GM12878 (cell line): ENCODE measurements around the gene CAB39L. TPM values are rescaled to one million over a fixed set of nuclear protein-coding genes. Genes with fewer than 3 reads are reported as not detected.

Experiments used
- ATAC-seq: fragments of 200-7000 bp; cut with Tn5 transposase; 3 replicates; pipeline ENCODE4 v1.9.1; 2020; ENCODE audit warnings: mild to moderate bottlenecking, moderate library complexity
- BruUV-seq: library from RNA; stranded (reverse); fragments of 400-500 nt; replicated peaks from 2 replicates; lab custom pipeline; 2021; lab: Mats Ljungman, UMichigan
- CTCF ChIA-PET: fragments of 300-600 bp; sonication (Branson Sonifier 250); formaldehyde crosslinking; extraction: SDS; loops from one replicate; lab custom pipeline; 2021; ENCODE audit warnings: inconsistent platforms; lab: Yijun Ruan, JAX
- POLR2A ChIA-PET: fragments of 350-600 bp; formaldehyde crosslinking; extraction: SDS; loops from one replicate; lab custom pipeline; 2021; ENCODE audit warnings: inconsistent platforms; lab: Charles Lee
- RAD21 ChIA-PET: fragments of 300-600 bp; sonication (Branson Sonifier 250); formaldehyde crosslinking; loops from one replicate; lab custom pipeline; 2023; ENCODE audit warnings: antibody characterized with exemption; ENCODE audit not compliant: unreplicated experiment; lab: Charles Lee
- SMC1A ChIA-PET: fragments of 300-600 bp; sonication (Branson Sonifier 250); formaldehyde crosslinking; loops from one replicate; lab custom pipeline; 2023; ENCODE audit not compliant: unreplicated experiment, uncharacterized antibody; lab: Charles Lee
- DNase-seq: peaks from one replicate; pipeline ENCODE4 v3.0.0-alpha.2; 2011; ENCODE audit warnings: low read depth, low spot score
- FAIRE-seq: peaks from 3 replicates; lab custom pipeline; 2011; peaks lifted over from hg19 to GRCh38; lab: Jason Lieb, UNC
- H2AFZ ChIP-seq: 2 replicates; pipeline ENCODE4 v1.6.0; 2011; ENCODE audit warnings: low read depth, low read length, control low read depth; ENCODE audit not compliant: control insufficient read depth
- H3K27ac ChIP-seq: 2 replicates; pipeline ENCODE4 v1.5.1; 2011; ENCODE audit warnings: control low read depth; ENCODE audit not compliant: control insufficient read depth, insufficient read depth
- H3K27me3 ChIP-seq, 2 experiments: replicated peaks in 1 of 2; 2 replicates each; pipeline versions ENCODE4 v1.6.0 to v1.6.1; 2011; ENCODE audit warnings: low read length in 1 of 2; ENCODE audit not compliant: control insufficient read depth in 2 of 2, insufficient read depth in 2 of 2
- H3K36me3 ChIP-seq, 2 experiments: 2 replicates each; pipeline ENCODE4 v1.5.1; 2011; ENCODE audit warnings: low read length in 1 of 2; ENCODE audit not compliant: control insufficient read depth in 2 of 2, insufficient read depth in 2 of 2
- H3K4me1 ChIP-seq: 2 replicates; pipeline ENCODE4 v1.6.1; 2011; ENCODE audit warnings: mild to moderate bottlenecking, low read length, moderate library complexity, mixed read lengths; ENCODE audit not compliant: control insufficient read depth, insufficient read depth
- H3K4me2 ChIP-seq: 2 replicates; pipeline ENCODE4 v1.6.0; 2011; ENCODE audit warnings: control low read depth; ENCODE audit not compliant: control insufficient read depth, insufficient read depth
- H3K4me3 ChIP-seq: fragments of 200-600 bp; sonication (generic); 2 replicates; pipeline ENCODE4 v1.5.1; 2016
- H3K79me2 ChIP-seq: 2 replicates; pipeline ENCODE4 v1.6.0; 2011; ENCODE audit warnings: low read length; ENCODE audit not compliant: control insufficient read depth, insufficient read depth
- H3K9ac ChIP-seq: 2 replicates; pipeline ENCODE4 v1.8.0; 2011; ENCODE audit warnings: low read length, control low read depth, mixed read lengths; ENCODE audit not compliant: control insufficient read depth, insufficient read depth
- H3K9me3 ChIP-seq: replicated peaks from 3 replicates; pipeline ENCODE4 v1.5.1; 2011; ENCODE audit warnings: mild to moderate bottlenecking, low read length; ENCODE audit not compliant: control insufficient read depth, insufficient read depth
- H4K20me1 ChIP-seq: 2 replicates; pipeline ENCODE4 v1.6.0; 2011; ENCODE audit not compliant: control insufficient read depth, insufficient read depth
- CREB1 ChIP-seq: IDR thresholded peaks from 2 replicates; pipeline ENCODE4 v1.6.1; 2012; ENCODE audit warnings: low read depth, mild to moderate bottlenecking, inconsistent platforms
- FOS ChIP-seq: IDR thresholded peaks from 3 replicates; pipeline ENCODE4 v1.6.1; 2011; ENCODE audit warnings: borderline replicate concordance; ENCODE audit not compliant: insufficient read length; ENCODE audit errors: extremely low read depth
- LARP7 ChIP-seq: fragments of 450-650 bp; IDR thresholded peaks from 2 replicates; pipeline ENCODE4 v1.6.1; 2017; ENCODE audit warnings: mild to moderate bottlenecking
- NFXL1 ChIP-seq: fragments of 450-650 bp; IDR thresholded peaks from 2 replicates; pipeline ENCODE4 v1.6.1; 2017; ENCODE audit warnings: antibody characterized with exemption, mild to moderate bottlenecking, borderline replicate concordance
- RCOR1 ChIP-seq: conservative IDR thresholded peaks from 2 replicates; pipeline ENCODE4 v1.6.1; 2012; ENCODE audit warnings: low read depth, low read length, improper control_type of control experiment
- RFX5 ChIP-seq: IDR thresholded peaks from 2 replicates; pipeline ENCODE4 v1.6.1; 2011; ENCODE audit warnings: low read depth, low read length, improper control_type of control experiment
- SMAD1 ChIP-seq: fragments of 450-650 bp; IDR thresholded peaks from 2 replicates; pipeline ENCODE4 v1.6.1; 2018; ENCODE audit warnings: mild to moderate bottlenecking, low read depth; ENCODE audit not compliant: partially characterized antibody
- SP1 ChIP-seq: IDR thresholded peaks from one replicate; pipeline ENCODE4 v1.6.1; 2011; ENCODE audit warnings: low read depth, low read length
- SUPT20H ChIP-seq: IDR thresholded peaks from 2 replicates; pipeline ENCODE4 v1.6.1; 2011; ENCODE audit warnings: low read depth, mild to moderate bottlenecking, low read length, moderate library complexity, borderline replicate concordance; ENCODE audit not compliant: control insufficient read depth
- TARDBP ChIP-seq: IDR thresholded peaks from 2 replicates; pipeline ENCODE4 v1.6.1; 2016; ENCODE audit warnings: borderline replicate concordance
- TCF7 ChIP-seq: IDR thresholded peaks from 2 replicates; pipeline ENCODE4 v1.6.1; 2014; ENCODE audit warnings: antibody characterized with exemption, borderline replicate concordance
- ZNF217 ChIP-seq: fragments of 450-650 bp; IDR thresholded peaks from 2 replicates; pipeline ENCODE4 v1.6.1; 2017; ENCODE audit warnings: antibody characterized with exemption, mild to moderate bottlenecking
- ZSCAN29 ChIP-seq: fragments of 450-650 bp; IDR thresholded peaks from 2 replicates; pipeline ENCODE4 v1.6.1; 2017; ENCODE audit warnings: mild to moderate bottlenecking, moderate library complexity
- WGBS: methylation state at CpG from one replicate; pipeline ENCODE4 v1.1.6; 2016; ENCODE audit warnings: low lambda C conversion rate; ENCODE audit not compliant: insufficient replicate concordance, insufficient coverage; ENCODE audit errors: missing lambda C conversion rate; 5-methylcytosine and 5-hydroxymethylcytosine counted together
- in situ Hi-C: fragments of 300-500 bp; cut with MboI; formaldehyde crosslinking; loops from 9 replicates; pipeline ENCODE4 v1.14.3; 2018; ENCODE audit warnings: mixed read lengths
- intact Hi-C: fragments of 100-400 bp; cut with micrococcal nuclease; formaldehyde crosslinking; loops from one replicate; pipeline ENCODE4 v1.14.2; 2022; ENCODE audit not compliant: unreplicated experiment
- polyA plus RNA-seq, 11 experiments: library from polyadenylated mRNA; depleted of rRNA in 4 of 11; unstranded in 6 of 11; stranded (reverse) in 5 of 11; fragments of >200 nt; fragmentation: Nextera tagmentation in 4 of 11; fragmentation: Illumina TruSeq in 1 of 11; extraction: Ambion mirVana in 4 of 11; extraction: Trizol in 1 of 11; gene quantifications; 1 replicate in 1 of 11; 2 replicates in 10 of 11; pipeline versions ENCODE4 v1.2.1 to v1.2.3, GENCODE V29; 2011 to 2016; ENCODE audit warnings: inconsistent platforms in 2 of 11, missing spikeins in 2 of 11, low read depth in 1 of 11
- total RNA-seq, 4 experiments: library from RNA; depleted of rRNA in 3 of 4; stranded (reverse); fragments of >200 nt in 3 of 4; fragmentation: Illumina TruSeq in 1 of 4; extraction: Trizol in 1 of 4; gene quantifications; 2 replicates each; pipeline versions ENCODE4 v1.2.1 to v1.2.3, GENCODE V29; 2013 to 2021
- TF ChIP-seq, protein P1 (sequence below): fragments of 450-650 bp; IDR thresholded peaks from 2 replicates; pipeline ENCODE4 v1.6.1; 2017; ENCODE audit warnings: mild to moderate bottlenecking, moderate library complexity
- TF ChIP-seq, protein P2 (sequence below): IDR thresholded peaks from 2 replicates; pipeline ENCODE4 v1.6.1; 2012; ENCODE audit warnings: mild to moderate bottlenecking, low read depth, low read length

CAB39L gene
- total and polyA plus RNA-seq, 10 of the 15 experiments (the other 5 are each of a cell fraction or from before 2014, with no cell fraction given), result 0.88 to 3.0 (median 1.7) TPM

DNA sequence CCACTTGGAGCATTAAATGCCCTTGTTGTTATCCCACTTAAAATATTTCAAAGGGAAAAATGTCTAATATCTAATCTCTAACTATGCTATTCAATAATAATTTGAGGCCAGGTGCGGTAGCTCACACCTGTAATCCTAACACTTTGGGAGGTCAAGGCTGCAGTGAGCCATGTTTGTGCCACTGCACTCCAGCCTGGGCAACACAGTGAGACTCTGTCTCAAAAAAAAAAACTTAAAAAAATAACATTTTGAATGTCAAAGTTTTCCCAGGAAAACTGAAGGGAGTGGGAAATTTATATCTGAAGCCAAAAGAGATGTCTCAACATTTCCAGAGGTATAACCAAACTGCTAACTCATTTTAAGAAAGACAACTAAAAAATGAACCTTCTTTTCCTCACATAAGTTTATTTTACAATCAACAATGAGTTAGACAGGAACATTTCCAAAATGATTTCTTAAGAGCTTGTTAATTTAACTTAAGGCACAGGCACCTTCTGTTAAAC lies 47.9 kb downstream of the CAB39L start (continued):
- TF ChIP-seq, protein P1, sequence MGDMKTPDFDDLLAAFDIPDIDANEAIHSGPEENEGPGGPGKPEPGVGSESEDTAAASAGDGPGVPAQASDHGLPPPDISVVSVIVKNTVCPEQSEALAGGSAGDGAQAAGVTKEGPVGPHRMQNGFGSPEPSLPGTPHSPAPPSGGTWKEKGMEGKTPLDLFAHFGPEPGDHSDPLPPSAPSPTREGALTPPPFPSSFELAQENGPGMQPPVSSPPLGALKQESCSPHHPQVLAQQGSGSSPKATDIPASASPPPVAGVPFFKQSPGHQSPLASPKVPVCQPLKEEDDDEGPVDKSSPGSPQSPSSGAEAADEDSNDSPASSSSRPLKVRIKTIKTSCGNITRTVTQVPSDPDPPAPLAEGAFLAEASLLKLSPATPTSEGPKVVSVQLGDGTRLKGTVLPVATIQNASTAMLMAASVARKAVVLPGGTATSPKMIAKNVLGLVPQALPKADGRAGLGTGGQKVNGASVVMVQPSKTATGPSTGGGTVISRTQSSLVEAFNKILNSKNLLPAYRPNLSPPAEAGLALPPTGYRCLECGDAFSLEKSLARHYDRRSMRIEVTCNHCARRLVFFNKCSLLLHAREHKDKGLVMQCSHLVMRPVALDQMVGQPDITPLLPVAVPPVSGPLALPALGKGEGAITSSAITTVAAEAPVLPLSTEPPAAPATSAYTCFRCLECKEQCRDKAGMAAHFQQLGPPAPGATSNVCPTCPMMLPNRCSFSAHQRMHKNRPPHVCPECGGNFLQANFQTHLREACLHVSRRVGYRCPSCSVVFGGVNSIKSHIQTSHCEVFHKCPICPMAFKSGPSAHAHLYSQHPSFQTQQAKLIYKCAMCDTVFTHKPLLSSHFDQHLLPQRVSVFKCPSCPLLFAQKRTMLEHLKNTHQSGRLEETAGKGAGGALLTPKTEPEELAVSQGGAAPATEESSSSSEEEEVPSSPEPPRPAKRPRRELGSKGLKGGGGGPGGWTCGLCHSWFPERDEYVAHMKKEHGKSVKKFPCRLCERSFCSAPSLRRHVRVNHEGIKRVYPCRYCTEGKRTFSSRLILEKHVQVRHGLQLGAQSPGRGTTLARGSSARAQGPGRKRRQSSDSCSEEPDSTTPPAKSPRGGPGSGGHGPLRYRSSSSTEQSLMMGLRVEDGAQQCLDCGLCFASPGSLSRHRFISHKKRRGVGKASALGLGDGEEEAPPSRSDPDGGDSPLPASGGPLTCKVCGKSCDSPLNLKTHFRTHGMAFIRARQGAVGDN, result no peak
- TF ChIP-seq SMAD1, result no peak

DNA sequence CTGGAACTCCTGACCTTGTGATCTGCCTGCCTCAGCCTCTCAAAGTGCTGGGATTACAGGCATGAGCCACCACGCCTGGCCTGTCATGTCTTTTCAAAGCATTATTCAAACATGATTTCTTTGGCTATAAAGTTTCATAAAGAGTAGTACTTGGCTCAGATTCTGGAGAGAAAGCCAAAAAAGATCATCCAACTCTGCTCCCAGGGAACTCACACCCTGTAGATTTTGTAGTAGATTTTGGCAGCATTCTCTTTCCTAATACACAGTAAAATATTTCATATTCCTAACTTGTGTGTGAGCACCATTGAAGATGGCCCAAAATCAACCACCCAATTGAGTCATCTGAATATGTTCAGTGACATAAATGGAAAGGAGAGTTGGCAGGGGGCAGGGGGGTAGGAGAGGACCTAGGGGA lies 48.4 kb downstream of the CAB39L start:
- no peaks in the 10 kb centered on the region for H3K36me3 ChIP-seq
- DNase-seq (no peak), ATAC-seq (no peak), FAIRE-seq (no peak)
- no peaks in the 10 kb centered on the region for H3K79me2 ChIP-seq
- no peak overlapping the region for H3K4me2 ChIP-seq
- CTCF ChIA-PET, result no interaction called here
- no peaks in the 10 kb centered on the region for H4K20me1 ChIP-seq
- intact Hi-C loops (no loop called here), in situ Hi-C loops (no loop called here)
- no peak overlapping the region for H3K27ac ChIP-seq
- BruUV-seq, result no TSS peak
- no peak overlapping the region for H3K4me3 ChIP-seq
- no peak overlapping the region for H2AFZ ChIP-seq
- no peak for TF ChIP-seq NFXL1
- TF ChIP-seq TARDBP, result no peak
- TF ChIP-seq TCF7, result no peak
- TF ChIP-seq ZNF217, result no peak
- TF ChIP-seq ZSCAN29, result no peak
- TF ChIP-seq CREB1, result no peak
- TF ChIP-seq RFX5, result no peak
- no peak for TF ChIP-seq SUPT20H
- no peak for TF ChIP-seq FOS
- no peak for TF ChIP-seq SP1
- TF ChIP-seq RCOR1, result no peak
- TF ChIP-seq, protein P2, sequence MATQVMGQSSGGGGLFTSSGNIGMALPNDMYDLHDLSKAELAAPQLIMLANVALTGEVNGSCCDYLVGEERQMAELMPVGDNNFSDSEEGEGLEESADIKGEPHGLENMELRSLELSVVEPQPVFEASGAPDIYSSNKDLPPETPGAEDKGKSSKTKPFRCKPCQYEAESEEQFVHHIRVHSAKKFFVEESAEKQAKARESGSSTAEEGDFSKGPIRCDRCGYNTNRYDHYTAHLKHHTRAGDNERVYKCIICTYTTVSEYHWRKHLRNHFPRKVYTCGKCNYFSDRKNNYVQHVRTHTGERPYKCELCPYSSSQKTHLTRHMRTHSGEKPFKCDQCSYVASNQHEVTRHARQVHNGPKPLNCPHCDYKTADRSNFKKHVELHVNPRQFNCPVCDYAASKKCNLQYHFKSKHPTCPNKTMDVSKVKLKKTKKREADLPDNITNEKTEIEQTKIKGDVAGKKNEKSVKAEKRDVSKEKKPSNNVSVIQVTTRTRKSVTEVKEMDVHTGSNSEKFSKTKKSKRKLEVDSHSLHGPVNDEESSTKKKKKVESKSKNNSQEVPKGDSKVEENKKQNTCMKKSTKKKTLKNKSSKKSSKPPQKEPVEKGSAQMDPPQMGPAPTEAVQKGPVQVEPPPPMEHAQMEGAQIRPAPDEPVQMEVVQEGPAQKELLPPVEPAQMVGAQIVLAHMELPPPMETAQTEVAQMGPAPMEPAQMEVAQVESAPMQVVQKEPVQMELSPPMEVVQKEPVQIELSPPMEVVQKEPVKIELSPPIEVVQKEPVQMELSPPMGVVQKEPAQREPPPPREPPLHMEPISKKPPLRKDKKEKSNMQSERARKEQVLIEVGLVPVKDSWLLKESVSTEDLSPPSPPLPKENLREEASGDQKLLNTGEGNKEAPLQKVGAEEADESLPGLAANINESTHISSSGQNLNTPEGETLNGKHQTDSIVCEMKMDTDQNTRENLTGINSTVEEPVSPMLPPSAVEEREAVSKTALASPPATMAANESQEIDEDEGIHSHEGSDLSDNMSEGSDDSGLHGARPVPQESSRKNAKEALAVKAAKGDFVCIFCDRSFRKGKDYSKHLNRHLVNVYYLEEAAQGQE, result no peak
- no peak for TF ChIP-seq LARP7
- POLR2A ChIA-PET, result no interaction called here
- SMC1A ChIA-PET, result no interaction called here
- WGBS, result 0% methylated on average over 1 of the region's 1 CpG
- H3K9me3 ChIP-seq, result no peaks in the 10 kb centered on the region
- no peaks in the 10 kb centered on the region for H3K4me1 ChIP-seq
- RAD21 ChIA-PET, result no interaction called here
- H3K9ac ChIP-seq, result no peak overlapping the region
- H3K27me3 ChIP-seq, result no peaks in the 10 kb centered on the region
